Measurements from ENCODE around the gene RBM44. TPM values are rescaled to one million over a fixed set of nuclear protein-coding genes. Genes with fewer than 3 reads are reported as not detected.
"Not testable (repeated sequence)": the region's sequence is repeated elsewhere in the genome, so short reads cannot be mapped to it uniquely, and the experiment has no call there.

Gene RBM44
- 0.14 TPM in 1 of 2 replicates, not detected in the other for total RNA-seq (2022)
- percentile 18 among the genes with signal in this experiment for Bru-seq, nascent RNA
- percentile 32 among the genes with signal in this experiment for BruChase-seq, experiment 1, labeled RNA remaining after a 2-hour chase
- BruChase-seq, experiment 2, labeled RNA remaining after a 6-hour chase, result percentile 25 among the genes with signal in this experiment
- long read RNA-seq, result 0 reads

GRCh38 chr2:237798236-237799059 is at the start of gene RBM44:
Gene RBM44 (plus strand): TSS chr2:237798779. CDS start chr2:237813610, 14,831 bp downstream.
- no peaks in the 10 kb centered on the region for H3K27me3 ChIP-seq (replicated peaks; ENCODE audit: control insufficient read depth, insufficient read depth, low read length)
- Mint-ChIP-seq H3K27me3 (ENCODE audit: insufficient read depth, unreplicated experiment) (no peaks in the 10 kb centered on the region), H3K4me1 (ENCODE audit: low read depth, unreplicated experiment) (no peaks in the 10 kb centered on the region), H3K9me3 (ENCODE audit: unreplicated experiment) (no peaks in the 10 kb centered on the region), H3K36me3 (ENCODE audit: insufficient read depth, unreplicated experiment) (peaks cover 6% of the 10 kb centered on the region), H3K27ac (ENCODE audit: unreplicated experiment) (no peak within 1 kb of the TSS), H3K4me3 (ENCODE audit: unreplicated experiment) (no peak within 1 kb of the TSS)
- no peaks in the 10 kb centered on the region for H3K36me3 ChIP-seq (ENCODE audit: control insufficient read depth, insufficient read depth, low read length)
- H3K4me1 ChIP-seq, result no peaks in the 10 kb centered on the region
- ChIA-PET POLR2A (no interaction called here), CTCF (no interaction called here)
- no peak for DNase-seq
- intact Hi-C loops (cut with micrococcal nuclease; ENCODE audit: unreplicated experiment), result no loop called here
- TF ChIP-seq CTCF (IDR thresholded peaks at IDR 0.05; ENCODE audit: insufficient read depth in 1 of 2, low read depth in 1 of 2, low read length in 1 of 2, severe bottlenecking in 1 of 2, unreplicated experiment in 1 of 2), result no peak
- BruUV-seq (replicated peaks), result no TSS peak
- H3K4me3 ChIP-seq (ENCODE audit: low read depth, low read length), result no peak within 1 kb of the TSS
- no peaks in the 10 kb centered on the region for H3K9me3 ChIP-seq

- Mint-ChIP-seq H3K9me3 (ENCODE audit: unreplicated experiment) (no peaks in the 10 kb centered on the region), H3K4me3 (ENCODE audit: unreplicated experiment) (no peak overlapping the region), H3K36me3 (ENCODE audit: insufficient read depth, unreplicated experiment) (peaks cover 16% of the 10 kb centered on the region), H3K27me3 (ENCODE audit: insufficient read depth, unreplicated experiment) (no peaks in the 10 kb centered on the region), H3K4me1 (ENCODE audit: low read depth, unreplicated experiment) (peaks cover 7% of the 10 kb centered on the region), H3K27ac (ENCODE audit: unreplicated experiment) (no peak overlapping the region)
- BruUV-seq (replicated peaks), result no TSS peak
- H3K9me3 ChIP-seq, result no peaks in the 10 kb centered on the region
- DNase-seq, result no peak
- ChIA-PET CTCF (no interaction called here), POLR2A (no interaction called here)
- intact Hi-C loops (cut with micrococcal nuclease; ENCODE audit: unreplicated experiment), result no loop called here
- no peak for TF ChIP-seq CTCF (IDR thresholded peaks at IDR 0.05; ENCODE audit: insufficient read depth in 1 of 2, low read depth in 1 of 2, low read length in 1 of 2, severe bottlenecking in 1 of 2, unreplicated experiment in 1 of 2)
- H3K36me3 ChIP-seq (ENCODE audit: control insufficient read depth, insufficient read depth, low read length), result no peaks in the 10 kb centered on the region
- no peak overlapping the region for H3K4me3 ChIP-seq (ENCODE audit: low read depth, low read length)
- H3K4me1 ChIP-seq, result peaks cover 9% of the 10 kb centered on the region
- no peaks in the 10 kb centered on the region for H3K27me3 ChIP-seq (replicated peaks; ENCODE audit: control insufficient read depth, insufficient read depth, low read length)
Observed at GRCh38 chr2:237749002-237749401, 49.6 kb upstream of the RBM44 start.

GRCh38 chr2:237749961-237750360 is 48.6 kb upstream of the RBM44 start:
- H3K4me3 Mint-ChIP-seq (ENCODE audit: unreplicated experiment), result no peak overlapping the region
- peaks cover 2% of the 10 kb centered on the region for H3K4me1 Mint-ChIP-seq (ENCODE audit: low read depth, unreplicated experiment)
- DNase-seq, result no peak
- CTCF ChIA-PET, result no interaction called here
- no peak for TF ChIP-seq CTCF (IDR thresholded peaks at IDR 0.05; ENCODE audit: insufficient read depth in 1 of 2, low read depth in 1 of 2, low read length in 1 of 2, severe bottlenecking in 1 of 2, unreplicated experiment in 1 of 2)
- no peaks in the 10 kb centered on the region for H3K27me3 ChIP-seq (replicated peaks; ENCODE audit: control insufficient read depth, insufficient read depth, low read length)
- H3K9me3 ChIP-seq, result no peaks in the 10 kb centered on the region
- intact Hi-C loops (cut with micrococcal nuclease; ENCODE audit: unreplicated experiment), result no loop called here
- no peak overlapping the region for H3K4me3 ChIP-seq (ENCODE audit: low read depth, low read length)
- H3K27me3 Mint-ChIP-seq (ENCODE audit: insufficient read depth, unreplicated experiment), result no peaks in the 10 kb centered on the region
- peaks cover 16% of the 10 kb centered on the region for H3K36me3 Mint-ChIP-seq (ENCODE audit: insufficient read depth, unreplicated experiment)
- BruUV-seq (replicated peaks), result no TSS peak
- H3K9me3 Mint-ChIP-seq (ENCODE audit: unreplicated experiment), result no peaks in the 10 kb centered on the region
- POLR2A ChIA-PET, result no interaction called here
- no peak overlapping the region for H3K27ac Mint-ChIP-seq (ENCODE audit: unreplicated experiment)
- no peaks in the 10 kb centered on the region for H3K36me3 ChIP-seq (ENCODE audit: control insufficient read depth, insufficient read depth, low read length)
- H3K4me1 ChIP-seq, result no peaks in the 10 kb centered on the region

GRCh38 chr2:237750441-237750840 is 48.1 kb upstream of the RBM44 start:
- H3K4me3 Mint-ChIP-seq (ENCODE audit: unreplicated experiment), result not testable (repeated sequence)

More at GRCh38 chr2:237750441-237750840, 48.1 kb upstream of the RBM44 start:
- H3K36me3 ChIP-seq (ENCODE audit: control insufficient read depth, insufficient read depth, low read length); H3K9me3 ChIP-seq; H3K4me3 ChIP-seq (ENCODE audit: low read depth, low read length); H3K27me3 ChIP-seq (replicated peaks; ENCODE audit: control insufficient read depth, insufficient read depth, low read length); H3K9me3 Mint-ChIP-seq (ENCODE audit: unreplicated experiment); BruUV-seq (replicated peaks); DNase-seq; intact Hi-C loops (cut with micrococcal nuclease; ENCODE audit: unreplicated experiment); H3K4me1 Mint-ChIP-seq (ENCODE audit: low read depth, unreplicated experiment); H3K4me1 ChIP-seq; H3K27me3 Mint-ChIP-seq (ENCODE audit: insufficient read depth, unreplicated experiment); CTCF ChIA-PET; H3K27ac Mint-ChIP-seq (ENCODE audit: unreplicated experiment); POLR2A ChIA-PET: not testable (repeated sequence)
- H3K36me3 Mint-ChIP-seq (ENCODE audit: insufficient read depth, unreplicated experiment), result peaks cover 16% of the 10 kb centered on the region
